Heart right ventricle (tissue), 16 donors: ENCODE measurements around the gene FAM200C. TPM values are rescaled to one million over a fixed set of nuclear protein-coding genes. Genes with fewer than 3 reads are reported as not detected.

Experiments
- ATAC-seq, 8 donors: fragments of 200-7000 bp; cut with Tn5 transposase; one replicate each; pipeline ENCODE4 v1.9.1; 2020; ENCODE audit warnings: mild to moderate bottlenecking in 8 of 8, moderate library complexity in 8 of 8, moderate number of reproducible peaks in 1 of 8
- DNase-seq, 2 donors: peaks; one replicate each; pipeline ENCODE4 v3.0.0-alpha.2; 2020
- H3K27ac ChIP-seq, 10 donors: fragments of 200-600 bp; sonication (generic) in 2 of 10; one replicate each; pipeline versions ENCODE4 v1.5.0 to v1.8.0; 2020 to 2022; ENCODE audit warnings: mild to moderate bottlenecking in 3 of 10
- H3K27me3 ChIP-seq, 7 donors: fragments of 200-600 bp; one replicate each; pipeline ENCODE4 v1.8.0; 2021 to 2022; ENCODE audit warnings: mild to moderate bottlenecking in 2 of 7
- H3K36me3 ChIP-seq, 9 donors: fragments of 200-600 bp; sonication (generic) in 1 of 9; one replicate each; pipeline versions ENCODE4 v1.5.0 to v1.8.0; 2020 to 2022; ENCODE audit warnings: mild to moderate bottlenecking in 2 of 9
- H3K4me1 ChIP-seq, 9 donors: fragments of 200-600 bp; sonication (generic) in 1 of 9; one replicate each; pipeline versions ENCODE4 v1.5.0 to v1.8.0; 2020 to 2022; ENCODE audit warnings: mild to moderate bottlenecking in 4 of 9
- H3K4me3 ChIP-seq, 10 donors: fragments of 200-600 bp; sonication (generic) in 2 of 10; one replicate each; pipeline versions ENCODE4 v1.5.0 to v1.8.0; 2020 to 2022; ENCODE audit warnings: mild to moderate bottlenecking in 7 of 10, moderate library complexity in 2 of 10
- H3K9me3 ChIP-seq, 11 donors: fragments of 200-600 bp in 10 of 11; sonication (generic) in 2 of 11; one replicate each; pipeline versions ENCODE4 v1.5.0 to v1.8.0; 2013 to 2022; ENCODE audit warnings: mild to moderate bottlenecking in 2 of 11, control low read depth in 1 of 11, moderate library complexity in 1 of 11
- WGBS, 2 donors: extraction: QIAGEN DNeasy Blood & Tissue Kit; methylation state at CpG; one replicate each; pipeline ENCODE4 v1.1.7; 2013; ENCODE audit warnings: inconsistent platforms in 1 of 2; 5-methylcytosine and 5-hydroxymethylcytosine counted together
- intact Hi-C, 10 donors: fragments of 100-400 bp; cut with DNase I; formaldehyde crosslinking; loops; one replicate each; pipeline versions ENCODE4 v1.11.1 to v1.14.2; 2022
- polyA plus RNA-seq, 2 donors: library from polyadenylated mRNA; stranded (reverse); fragments of 200-250 nt; gene quantifications; one replicate each; pipeline ENCODE4 v1.2.3, GENCODE V29; 2013
- total RNA-seq, 10 donors: library from RNA; stranded (reverse); fragmentation: NEBNext Ultra II Directional in 3 of 10; extraction: Animal tissue kit (Norgen Biotek cat#: 25700) in 3 of 10; gene quantifications; one replicate each; pipeline versions ENCODE4 v1.2.1 to v1.2.4, GENCODE V29; 2021 to 2023
- TF ChIP-seq, protein P1 (sequence below), 9 donors: fragments of 200-600 bp; sonication (generic) in 2 of 9; IDR thresholded peaks; one replicate each; pipeline versions ENCODE4 v1.5.0 to v1.8.0; 2021 to 2022; ENCODE audit warnings: antibody characterized with exemption in 9 of 9, mild to moderate bottlenecking in 5 of 9, moderate library complexity in 1 of 9
- donor health status: Arrhythmogenic right ventricular cardiomyopathy.
- donor health status: ischemic (EF 13 %, LVEDD 7.1; RV severe dilation, severe dysfunction).
- donor health status: healthy with polysubstance abuse.
- donor health status: DM: no; HTN: yes; CAD: no.
- donor health status: DM: no; HTN: no; CAD: no.
- donor health status: ischemic (EF 25% LVEDD 6.9; RV normal size, moderate dysfunction).
- donor health status: ischemic (EF 25% LVEDD 5.7; RV mildly dilated, moderate dysfunction).
- donor health status: healthy.
- donor health status: DM: yes; HTN: yes; CAD: no.
- donor health status: Ischemic cardiomyopathy.
- donor health status: ischemic (EF 35%, LVEDD 5.7; RV mildly dilated, moderate dysfunction).
- donor health status: nonischemic (EF 11% LVEDD 7.7; RV severe dilation, severe dysfunction).
- donor health status: DM: yes; HTN: yes; CAD: no.
- donor health status: PGD.
- donor health status: ischemic (EF 29% LVEDD 5.4; RV normal size, mild dysfunction).
- donor health status: nonischemic (EF 23%, LVEDD 6.1; RV moderate dilation, normal function).

The FAM200C gene
- total and polyA plus RNA-seq, 12 donors: 1.7 to 8.6 (median 3.6) TPM

DNA sequence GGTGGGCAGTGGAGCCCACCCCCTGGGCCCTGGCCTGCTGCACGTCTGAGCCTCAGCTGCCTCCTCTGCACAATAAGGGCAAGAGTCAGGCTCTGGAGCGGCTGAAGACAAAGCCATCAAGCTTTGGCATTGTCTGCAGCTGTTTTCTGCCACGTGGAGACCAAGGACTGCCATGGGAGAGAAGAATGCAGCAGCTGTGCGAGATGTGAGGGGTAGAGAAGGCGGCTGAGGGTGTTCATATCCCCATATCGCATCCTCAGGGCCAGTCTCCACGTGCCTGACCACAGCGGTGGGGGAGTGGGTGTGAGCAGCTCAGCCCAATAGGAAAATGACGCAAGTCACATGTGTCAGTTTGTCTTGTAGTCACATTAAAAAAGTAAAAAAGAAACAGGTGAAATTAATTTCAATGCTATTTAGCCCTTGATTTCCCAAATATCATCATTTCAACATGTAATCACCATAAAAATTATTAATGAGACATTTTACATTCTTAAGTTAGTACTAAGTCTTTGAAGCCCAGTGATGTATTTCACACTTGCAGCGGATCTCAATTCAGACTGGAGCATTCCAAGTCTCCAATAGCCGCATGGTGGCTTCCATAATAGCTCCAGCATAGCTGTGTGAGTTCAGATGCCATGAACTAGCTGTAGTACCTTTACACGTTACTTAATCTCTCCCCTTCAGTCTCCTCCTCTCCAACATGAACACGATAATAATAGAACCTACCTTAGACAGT is 36.0 kb downstream of the FAM200C start:
- no peak for DNase-seq
- 76 to 79% methylated on average over 13 of the region's 13 CpGs for WGBS, 2 donors
- intact Hi-C loops: no loop called here
- Histone ChIP-seq H3K27ac (peak overlapping the region in 9 of 10 donors; percentile 31 to 83 (median 52)), H3K9me3 (no peaks in the 10 kb centered on the region), H3K4me3 (no peak overlapping the region), H3K27me3 (peaks cover 0 to 3% (median 0%) of the 10 kb centered on the region in 7 donors), H3K36me3 (no peaks in the 10 kb centered on the region), H3K4me1 (peaks cover 0 to 52% (median 28%) of the 10 kb centered on the region in 9 donors)
- TF ChIP-seq, protein P1, sequence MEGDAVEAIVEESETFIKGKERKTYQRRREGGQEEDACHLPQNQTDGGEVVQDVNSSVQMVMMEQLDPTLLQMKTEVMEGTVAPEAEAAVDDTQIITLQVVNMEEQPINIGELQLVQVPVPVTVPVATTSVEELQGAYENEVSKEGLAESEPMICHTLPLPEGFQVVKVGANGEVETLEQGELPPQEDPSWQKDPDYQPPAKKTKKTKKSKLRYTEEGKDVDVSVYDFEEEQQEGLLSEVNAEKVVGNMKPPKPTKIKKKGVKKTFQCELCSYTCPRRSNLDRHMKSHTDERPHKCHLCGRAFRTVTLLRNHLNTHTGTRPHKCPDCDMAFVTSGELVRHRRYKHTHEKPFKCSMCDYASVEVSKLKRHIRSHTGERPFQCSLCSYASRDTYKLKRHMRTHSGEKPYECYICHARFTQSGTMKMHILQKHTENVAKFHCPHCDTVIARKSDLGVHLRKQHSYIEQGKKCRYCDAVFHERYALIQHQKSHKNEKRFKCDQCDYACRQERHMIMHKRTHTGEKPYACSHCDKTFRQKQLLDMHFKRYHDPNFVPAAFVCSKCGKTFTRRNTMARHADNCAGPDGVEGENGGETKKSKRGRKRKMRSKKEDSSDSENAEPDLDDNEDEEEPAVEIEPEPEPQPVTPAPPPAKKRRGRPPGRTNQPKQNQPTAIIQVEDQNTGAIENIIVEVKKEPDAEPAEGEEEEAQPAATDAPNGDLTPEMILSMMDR (IDR thresholded peaks at IDR 0.05): no peak
- ATAC-seq: peak in 3 of 8 donors; percentile 18 to 40 (median 21)

DNA sequence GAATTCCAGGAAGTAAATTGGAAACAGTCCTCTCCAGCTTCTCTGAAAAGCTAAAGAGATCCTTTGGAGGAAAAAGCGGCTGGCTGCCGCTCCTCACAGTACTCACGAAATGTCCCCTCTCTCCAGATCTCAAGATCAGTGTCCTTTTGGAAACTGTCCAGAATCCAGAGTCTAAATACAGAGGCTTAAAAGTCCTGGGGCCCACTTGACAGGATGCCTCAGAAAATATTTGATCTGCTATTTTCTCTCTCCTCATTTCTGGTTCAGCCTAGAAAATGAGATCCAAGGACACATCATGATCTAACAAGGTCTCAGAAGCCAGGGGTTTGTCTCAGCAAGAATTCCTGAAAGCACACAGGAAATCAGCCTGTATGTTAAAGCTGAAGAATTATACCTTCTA is 36.6 kb downstream of the FAM200C start:
- Histone ChIP-seq H3K27ac (peak overlapping the region in 9 of 10 donors; percentile 31 to 83 (median 52)), H3K9me3 (no peaks in the 10 kb centered on the region), H3K27me3 (no peaks in the 10 kb centered on the region), H3K4me1 (peaks cover 6 to 58% (median 34%) of the 10 kb centered on the region in 9 donors), H3K4me3 (no peak overlapping the region), H3K36me3 (no peaks in the 10 kb centered on the region)
- ATAC-seq (peak in 5 of 8 donors; percentile 22 to 51 (median 32)), DNase-seq (no peak)
- intact Hi-C loops: no loop called here
- WGBS, 2 donors: 28 to 31% methylated on average over 3 of the region's 3 CpGs
- TF ChIP-seq, protein P1 (IDR thresholded peaks at IDR 0.05): no peak

DNA sequence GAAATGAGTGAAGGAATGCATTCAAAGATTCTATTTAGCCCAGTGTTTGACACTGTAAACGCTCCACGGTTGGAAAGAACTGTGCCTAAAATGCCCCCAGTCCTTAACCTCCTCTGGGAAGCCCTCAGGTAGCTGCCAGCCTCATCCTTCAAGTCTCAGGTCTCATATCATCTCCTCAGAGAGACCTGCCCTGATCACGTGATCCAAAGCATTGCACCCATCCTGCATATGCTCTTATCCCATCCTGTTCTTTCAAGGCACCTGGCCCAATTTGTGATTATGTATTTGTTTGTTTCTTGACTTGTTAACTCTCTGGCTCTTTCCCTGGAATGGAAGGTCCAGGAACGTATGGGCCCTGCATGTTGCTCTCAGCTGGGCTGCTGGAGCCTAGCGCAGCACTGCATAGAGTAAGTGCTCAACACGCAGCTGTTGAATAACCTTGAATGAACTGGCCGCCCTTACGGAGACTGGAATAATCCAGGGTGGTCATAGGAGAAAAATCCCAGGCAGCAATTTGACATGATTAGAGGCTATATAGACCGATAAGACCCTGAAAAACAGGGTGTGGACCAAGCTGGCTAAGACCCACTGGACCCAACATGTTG is 38.1 kb downstream of the FAM200C start:
- no peak overlapping the region for H3K4me3 ChIP-seq
- H3K27me3 ChIP-seq: no peaks in the 10 kb centered on the region
- intact Hi-C loops: no loop called here
- no peaks in the 10 kb centered on the region for H3K9me3 ChIP-seq
- TF ChIP-seq, protein P1 (IDR thresholded peaks at IDR 0.05): no peak
- H3K36me3 ChIP-seq: no peaks in the 10 kb centered on the region
- ATAC-seq (no peak), DNase-seq (no peak)
- peaks cover 15 to 73% (median 42%) of the 10 kb centered on the region in 9 donors for H3K4me1 ChIP-seq
- 86 to 89% methylated on average over 9 of the region's 9 CpGs for WGBS, 2 donors
- no peak overlapping the region for H3K27ac ChIP-seq

GRCh38 chr5:160360310-160360709 is 39.5 kb downstream of the FAM200C start:
- ATAC-seq (no peak), DNase-seq (no peak)
- no peaks in the 10 kb centered on the region for H3K27me3 ChIP-seq
- TF ChIP-seq, protein P1 (IDR thresholded peaks at IDR 0.05): no peak
- no peak overlapping the region for H3K4me3 ChIP-seq
- H3K27ac ChIP-seq: peak overlapping the region in 1 of 10 donors; percentile 30
- WGBS, 2 donors: 80 to 85% methylated on average over 3 of the region's 3 CpGs
- no peaks in the 10 kb centered on the region for H3K36me3 ChIP-seq
- H3K4me1 ChIP-seq: peaks cover 17 to 77% (median 47%) of the 10 kb centered on the region in 9 donors
- intact Hi-C loops: no loop called here
- no peaks in the 10 kb centered on the region for H3K9me3 ChIP-seq
